Measurements from ENCODE around the gene RASGRF2.

- TF ChIP-seq POLR2A (IDR thresholded peaks at IDR 0.05; ENCODE audit: extremely low read depth, insufficient read length), result no peak
- TF ChIP-seq, protein P1, sequence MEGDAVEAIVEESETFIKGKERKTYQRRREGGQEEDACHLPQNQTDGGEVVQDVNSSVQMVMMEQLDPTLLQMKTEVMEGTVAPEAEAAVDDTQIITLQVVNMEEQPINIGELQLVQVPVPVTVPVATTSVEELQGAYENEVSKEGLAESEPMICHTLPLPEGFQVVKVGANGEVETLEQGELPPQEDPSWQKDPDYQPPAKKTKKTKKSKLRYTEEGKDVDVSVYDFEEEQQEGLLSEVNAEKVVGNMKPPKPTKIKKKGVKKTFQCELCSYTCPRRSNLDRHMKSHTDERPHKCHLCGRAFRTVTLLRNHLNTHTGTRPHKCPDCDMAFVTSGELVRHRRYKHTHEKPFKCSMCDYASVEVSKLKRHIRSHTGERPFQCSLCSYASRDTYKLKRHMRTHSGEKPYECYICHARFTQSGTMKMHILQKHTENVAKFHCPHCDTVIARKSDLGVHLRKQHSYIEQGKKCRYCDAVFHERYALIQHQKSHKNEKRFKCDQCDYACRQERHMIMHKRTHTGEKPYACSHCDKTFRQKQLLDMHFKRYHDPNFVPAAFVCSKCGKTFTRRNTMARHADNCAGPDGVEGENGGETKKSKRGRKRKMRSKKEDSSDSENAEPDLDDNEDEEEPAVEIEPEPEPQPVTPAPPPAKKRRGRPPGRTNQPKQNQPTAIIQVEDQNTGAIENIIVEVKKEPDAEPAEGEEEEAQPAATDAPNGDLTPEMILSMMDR (IDR thresholded peaks at IDR 0.05; ENCODE audit: low read depth, low read length), result no peak
These were observed 4.3 kb downstream of the RASGRF2 start for GRCh38 chr5:80964491-80964890.
